ENCODE data around the gene GLRX5. TPM values are rescaled to one million over a fixed set of nuclear protein-coding genes. Genes with fewer than 3 reads are reported as not detected.
A peak's percentile ranks its signal among the peaks of the same experiment; 100 is the strongest.
"Not testable (repeated sequence)": the region's sequence is repeated elsewhere in the genome, so short reads cannot be mapped to it uniquely, and the experiment has no call there.

The GLRX5 gene
- polyA plus RNA-seq, 1 experiment: 58.6 TPM

DNA sequence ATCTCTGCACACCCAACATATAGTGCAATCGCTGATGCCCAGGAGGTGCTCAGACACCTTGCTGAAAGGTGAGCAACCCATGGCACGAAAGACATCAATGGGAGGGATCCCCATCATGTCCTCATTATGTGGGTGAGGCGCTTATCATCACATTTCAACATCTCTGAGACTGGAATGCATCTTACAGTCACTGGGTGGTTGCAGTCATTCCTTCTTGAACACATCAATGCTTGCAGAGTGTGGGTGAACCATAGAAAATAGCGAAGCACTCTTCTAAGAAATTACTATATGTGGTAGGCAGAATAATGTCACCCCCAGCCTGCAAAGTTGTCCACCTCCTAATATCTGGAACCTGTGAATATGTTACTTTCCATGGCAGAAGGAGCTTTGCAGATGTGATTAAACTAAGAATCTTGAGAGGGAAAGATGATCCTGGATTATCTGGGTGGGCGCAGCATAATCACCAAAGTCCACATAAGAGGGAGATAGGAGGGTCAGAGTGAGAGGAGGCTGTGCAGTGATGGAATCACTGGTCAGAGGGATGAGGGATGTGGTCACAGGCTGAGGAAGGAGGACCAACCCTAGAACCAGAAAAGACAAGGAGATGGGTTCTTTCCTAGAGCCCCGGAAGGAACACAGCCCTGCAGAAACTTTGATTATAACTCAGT is 51.2 kb downstream of the GLRX5 start:
- Histone ChIP-seq H3K9me3 (ENCODE audit: control insufficient read depth, insufficient read depth, low read length) (no peaks in the 10 kb centered on the region), H3K27me3 (ENCODE audit: control insufficient read depth, insufficient read depth, low read length) (no peaks in the 10 kb centered on the region), H3K27ac (ENCODE audit: low read depth, low read length) (no peak overlapping the region), H3K4me3 (ENCODE audit: low read depth, low read length) (no peak overlapping the region)
- ChIA-PET CTCF (interaction anchor here (0.6 kb wide), 1 partner anchor 894 kb away, joined by 3 read pairs; no protein-coding TSS in a partner anchor), POLR2A (no interaction called here)
- TF ChIP-seq CTCF (IDR thresholded peaks at IDR 0.05; ENCODE audit: low read depth, low read length): no peak
- DNase-seq (ENCODE audit: low read depth, low spot score): no peak

DNA sequence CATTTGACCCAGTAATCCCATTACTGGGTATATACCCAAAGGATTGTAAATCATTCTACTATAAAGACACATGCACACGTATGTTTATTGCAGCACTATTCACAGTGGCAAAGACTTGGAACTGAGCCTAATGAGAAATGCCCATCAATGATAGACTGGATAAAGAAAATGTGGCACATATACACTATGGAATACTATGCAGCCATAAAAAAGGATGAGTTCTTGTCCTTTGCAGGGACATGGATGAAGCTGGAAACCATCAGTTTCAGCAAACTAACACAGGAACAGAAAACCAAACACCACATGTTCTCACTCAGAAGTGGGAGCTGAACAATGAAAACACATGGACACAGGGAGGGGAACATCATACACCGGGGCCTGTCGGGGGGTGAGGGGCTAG is 56.3 kb downstream of the GLRX5 start:
- H3K9me3 ChIP-seq (ENCODE audit: control insufficient read depth, insufficient read depth, low read length); POLR2A ChIA-PET; H3K4me3 ChIP-seq (ENCODE audit: low read depth, low read length); H3K27ac ChIP-seq (ENCODE audit: low read depth, low read length); DNase-seq (ENCODE audit: low read depth, low spot score); H3K27me3 ChIP-seq (ENCODE audit: control insufficient read depth, insufficient read depth, low read length): not testable (repeated sequence)
- CTCF ChIA-PET: interaction anchor here (0.7 kb wide), 1 partner anchor 184 kb away, joined by 4 read pairs; no protein-coding TSS in a partner anchor

Small RNA genes within 50 kb of the gene (small RNA-seq; reads per million reads assigned to genes)
- gene SCARNA13 (ENCODE audit: insufficient read length, low read depth): 21.2 reads per million, percentile 80 among the genes with 10 or more reads in this experiment

Other genes with a start within 250 kb of the GLRX5 start
- gene CLMN, start 215.1 kb upstream of the GLRX5 start, polyA plus RNA-seq (2011; rRNA removed): 0.09 TPM in 2 replicates
- 4.2 and 4.4 TPM in 2 replicates for gene SYNE3, start 18.4 kb upstream of the GLRX5 start, polyA plus RNA-seq (2011; rRNA removed)
- gene TCL1B, start 151.4 kb downstream of the GLRX5 start, polyA plus RNA-seq (2011; rRNA removed): not detected in 2 replicates
- not detected in 2 replicates for gene TCL1A, start 179.1 kb downstream of the GLRX5 start, polyA plus RNA-seq (2011; rRNA removed)

Data from AG04450 (cell line).